Common myeloid progenitor, CD34-positive (primary cell): ENCODE data around the gene EHBP1.

Source experiments
- CTCF ChIA-PET: fragments of 350-600 bp; sonication (Branson Sonifier 250); formaldehyde crosslinking; loops from one replicate; lab custom pipeline; 2021; ENCODE audit warnings: antibody characterized with exemption; lab: Charles Lee
- POLR2A ChIA-PET: fragments of 350-600 bp; sonication (Branson Sonifier 250); formaldehyde crosslinking; loops from one replicate; lab custom pipeline; 2021; ENCODE audit warnings: antibody characterized with exemption; lab: Charles Lee
- DNase-seq, 3 donors: peaks; one replicate each; pipeline versions ENCODE4 v3.0.0 to v3.0.0-alpha.2; 2013
- H3K27ac ChIP-seq, 2 experiments: 1 replicate in 1 of 2; 2 replicates in 1 of 2; pipeline ENCODE4 v1.7.0; 2013; ENCODE audit warnings: inconsistent platforms in 2 of 2, low read length in 2 of 2, mild to moderate bottlenecking in 2 of 2, low read depth in 1 of 2, moderate library complexity in 1 of 2; ENCODE audit not compliant: severe bottlenecking in 2 of 2, insufficient read depth in 1 of 2, poor library complexity in 1 of 2
- H3K27me3 ChIP-seq, 5 experiments: replicated peaks in 2 of 5; 1 replicate in 3 of 5; 2 replicates in 2 of 5; pipeline versions ENCODE4 v1.6.1 to v1.7.0; 2013; ENCODE audit warnings: low read length in 4 of 5, mild to moderate bottlenecking in 2 of 5, moderate library complexity in 2 of 5, inconsistent platforms in 1 of 5; ENCODE audit not compliant: insufficient read depth in 5 of 5, control insufficient read depth in 4 of 5
- H3K36me3 ChIP-seq, 4 experiments: 1 replicate in 2 of 4; 2 replicates in 2 of 4; pipeline versions ENCODE4 v1.6.1 to v1.7.0; 2013; ENCODE audit warnings: low read length in 3 of 4, control low read depth in 1 of 4, mild to moderate bottlenecking in 1 of 4; ENCODE audit not compliant: control insufficient read depth in 4 of 4, insufficient read depth in 4 of 4
- H3K4me1 ChIP-seq, 4 experiments: 1 replicate in 3 of 4; 2 replicates in 1 of 4; pipeline versions ENCODE4 v1.6.1 to v1.7.1; 2013; ENCODE audit warnings: low read length in 3 of 4, mild to moderate bottlenecking in 3 of 4, control low read depth in 1 of 4, inconsistent platforms in 1 of 4, moderate library complexity in 1 of 4; ENCODE audit not compliant: control insufficient read depth in 4 of 4, insufficient read depth in 4 of 4; ENCODE audit errors: control extremely low read depth in 1 of 4
- H3K4me3 ChIP-seq, 7 experiments: 1 replicate in 4 of 7; 2 replicates in 3 of 7; pipeline versions ENCODE4 v1.5.1 to v1.7.0; 2013; ENCODE audit warnings: mild to moderate bottlenecking in 7 of 7, low read length in 6 of 7, moderate library complexity in 6 of 7, inconsistent platforms in 2 of 7, low read depth in 2 of 7, control low read depth in 1 of 7; ENCODE audit not compliant: insufficient read depth in 4 of 7, control insufficient read depth in 1 of 7; ENCODE audit errors: extremely low read depth in 1 of 7
- H3K9me3 ChIP-seq, 5 experiments: 1 replicate in 4 of 5; 2 replicates in 1 of 5; pipeline versions ENCODE4 v1.6.1 to v1.7.1; 2013; ENCODE audit warnings: low read length in 4 of 5, mild to moderate bottlenecking in 2 of 5, inconsistent platforms in 1 of 5, low read depth in 1 of 5, moderate library complexity in 1 of 5; ENCODE audit not compliant: control insufficient read depth in 4 of 5, insufficient read depth in 2 of 5; ENCODE audit errors: control extremely low read depth in 1 of 5
- WGBS: methylation state at CpG from one replicate; pipeline ENCODE4 v1.1.5; 2013; ENCODE audit not compliant: insufficient coverage; 5-methylcytosine and 5-hydroxymethylcytosine counted together

EHBP1 gene

GRCh38 chr2:62822549-62822948, 117.0 kb downstream of the EHBP1 start:
- WGBS = no CpG with 5 or more reads among the region's 3 CpGs
- Histone ChIP-seq H3K4me3 (no peak overlapping the region), H3K27me3 (no peaks in the 10 kb centered on the region), H3K36me3 (peaks cover 9 to 16% (median 12%) of the 10 kb centered on the region in 4 experiments), H3K27ac (no peak overlapping the region), H3K4me1 (no peaks in the 10 kb centered on the region), H3K9me3 (peaks cover 0 to 3% (median 0%) of the 10 kb centered on the region in 5 experiments)
- no peak for DNase-seq
- ChIA-PET CTCF (no interaction called here), POLR2A (no interaction called here)

- Histone ChIP-seq H3K4me3 (no peak overlapping the region), H3K36me3 (peaks cover 9 to 31% (median 14%) of the 10 kb centered on the region in 4 experiments), H3K27me3 (no peaks in the 10 kb centered on the region), H3K4me1 (no peaks in the 10 kb centered on the region), H3K27ac (no peak overlapping the region), H3K9me3 (peaks cover 0 to 6% (median 0%) of the 10 kb centered on the region in 5 experiments)
- POLR2A ChIA-PET = no interaction called here
- no CpG with 5 or more reads among the region's 1 CpG for WGBS
- DNase-seq = no peak
- CTCF ChIA-PET = no interaction called here
These were observed 118.9 kb downstream of the EHBP1 start for GRCh38 chr2:62824388-62824787.

GRCh38 chr2:62826141-62826540, 120.6 kb downstream of the EHBP1 start:
- H3K27ac ChIP-seq = no peak overlapping the region
- no peaks in the 10 kb centered on the region for H3K4me1 ChIP-seq
- H3K4me3 ChIP-seq = no peak overlapping the region
- no peak for DNase-seq
- ChIA-PET POLR2A (no interaction called here), CTCF (no interaction called here)
- H3K36me3 ChIP-seq = peaks cover 11 to 43% (median 17%) of the 10 kb centered on the region in 4 experiments
- H3K9me3 ChIP-seq = peaks cover 0 to 10% (median 2%) of the 10 kb centered on the region in 5 experiments
- WGBS = no CpG with 5 or more reads among the region's 3 CpGs
- H3K27me3 ChIP-seq = no peaks in the 10 kb centered on the region

GRCh38 chr2:62826953-62827675, 121.6 kb downstream of the EHBP1 start:
- ChIA-PET CTCF (no interaction called here), POLR2A (no interaction called here)
- no peaks in the 10 kb centered on the region for H3K4me1 ChIP-seq
- WGBS = 94% methylated on average over 3 of the region's 4 CpGs
- H3K4me3 ChIP-seq = no peak overlapping the region
- peaks cover 0 to 14% (median 2%) of the 10 kb centered on the region in 5 experiments for H3K9me3 ChIP-seq
- no peak for DNase-seq
- no peaks in the 10 kb centered on the region for H3K27me3 ChIP-seq
- peaks cover 11 to 50% (median 19%) of the 10 kb centered on the region in 4 experiments for H3K36me3 ChIP-seq
- no peak overlapping the region for H3K27ac ChIP-seq

- DNase-seq = no peak
- Histone ChIP-seq H3K9me3 (peaks cover 0 to 39% (median 18%) of the 10 kb centered on the region in 5 experiments), H3K4me3 (no peak overlapping the region), H3K27ac (no peak overlapping the region), H3K27me3 (no peaks in the 10 kb centered on the region), H3K36me3 (peaks cover 16 to 65% (median 21%) of the 10 kb centered on the region in 4 experiments), H3K4me1 (no peaks in the 10 kb centered on the region)
- CTCF ChIA-PET = no interaction called here
- POLR2A ChIA-PET = no interaction called here
These were observed 126.2 kb downstream of the EHBP1 start for GRCh38 chr2:62831729-62832128.

GRCh38 chr2:62844311-62845090, 139.0 kb downstream of the EHBP1 start:
- POLR2A ChIA-PET = no interaction called here
- CTCF ChIA-PET = no interaction called here
- Histone ChIP-seq H3K27me3 (no peaks in the 10 kb centered on the region), H3K9me3 (peaks cover 3 to 13% (median 8%) of the 10 kb centered on the region in 5 experiments), H3K4me1 (no peaks in the 10 kb centered on the region), H3K4me3 (no peak overlapping the region), H3K36me3 (peaks cover 0 to 10% (median 5%) of the 10 kb centered on the region in 4 experiments), H3K27ac (no peak overlapping the region)
- no CpG with 5 or more reads among the region's 1 CpG for WGBS
- DNase-seq = no peak

- DNase-seq = no peak
- Histone ChIP-seq H3K4me1 (no peaks in the 10 kb centered on the region), H3K4me3 (no peak overlapping the region), H3K36me3 (peaks cover 0 to 12% (median 5%) of the 10 kb centered on the region in 4 experiments), H3K27ac (no peak overlapping the region), H3K27me3 (no peaks in the 10 kb centered on the region), H3K9me3 (peaks cover 3 to 13% (median 8%) of the 10 kb centered on the region in 5 experiments)
- POLR2A ChIA-PET = no interaction called here
- CTCF ChIA-PET = no interaction called here
These were observed 139.7 kb downstream of the EHBP1 start for GRCh38 chr2:62845256-62845655.
